Smooth muscle cell (in vitro differentiated cells): ENCODE measurements around the gene TYSND1. TPM values are rescaled to one million over a fixed set of nuclear protein-coding genes. Genes with fewer than 3 reads are reported as not detected.

Experiments used
- DNase-seq: peaks from one replicate; lab custom pipeline; 2025; ENCODE audit not compliant: unreplicated experiment; lab: John Stamatoyannopoulos, UW
- H2AFZ ChIP-seq: fragments of 200-600 bp; sonication (generic); 2 replicates; pipeline ENCODE4 v1.6.0; 2016; ENCODE audit warnings: antibody characterized with exemption, low read depth, mild to moderate bottlenecking
- H3F3A ChIP-seq: fragments of 200-600 bp; sonication (generic); 2 replicates; pipeline ENCODE4 v1.6.0; 2017; ENCODE audit warnings: antibody characterized with exemption, low read depth
- H3K27ac ChIP-seq: fragments of 200-600 bp; sonication (generic); 2 replicates; pipeline ENCODE4 v1.5.1; 2016; ENCODE audit warnings: low read depth, mild to moderate bottlenecking
- H3K27me3 ChIP-seq: fragments of 200-600 bp; sonication (generic); 2 replicates; pipeline ENCODE4 v1.6.1; 2016; ENCODE audit warnings: low read depth, mild to moderate bottlenecking
- H3K36me3 ChIP-seq: fragments of 200-600 bp; sonication (generic); 2 replicates; pipeline ENCODE4 v1.5.1; 2016; ENCODE audit warnings: low read depth
- H3K4me1 ChIP-seq: fragments of 200-600 bp; sonication (generic); 2 replicates; pipeline ENCODE4 v1.5.1; 2016; ENCODE audit warnings: low read depth
- H3K4me2 ChIP-seq: fragments of 200-600 bp; sonication (generic); 2 replicates; pipeline ENCODE4 v1.6.0; 2016; ENCODE audit warnings: mild to moderate bottlenecking
- H3K4me3 ChIP-seq: fragments of 200-600 bp; sonication (generic); 2 replicates; pipeline ENCODE4 v1.5.1; 2016; ENCODE audit warnings: mild to moderate bottlenecking
- H3K79me2 ChIP-seq: fragments of 200-600 bp; sonication (generic); 2 replicates; pipeline ENCODE4 v1.6.0; 2016; ENCODE audit warnings: low read depth, mild to moderate bottlenecking
- H3K9ac ChIP-seq: fragments of 200-600 bp; sonication (generic); 2 replicates; pipeline ENCODE4 v1.6.0; 2016; ENCODE audit warnings: low read depth
- H3K9me3 ChIP-seq: fragments of 200-600 bp; sonication (generic); replicated peaks from 2 replicates; pipeline ENCODE4 v1.5.1; 2016; ENCODE audit warnings: low read depth
- H4K20me1 ChIP-seq: fragments of 200-600 bp; sonication (generic); 2 replicates; pipeline ENCODE4 v1.6.0; 2016; ENCODE audit warnings: low read depth
- WGBS: methylation state at CpG from one replicate; pipeline ENCODE4 v1.1.7; 2016; ENCODE audit warnings: low lambda C conversion rate; 5-methylcytosine and 5-hydroxymethylcytosine counted together
- polyA plus RNA-seq: library from polyadenylated mRNA; unstranded; fragments of >200 nt; fragmentation: Nextera tagmentation; extraction: Ambion mirVana; gene quantifications from 2 replicates; pipeline ENCODE4 v1.2.1, GENCODE V29; 2016
- total RNA-seq: library from RNA; depleted of rRNA; stranded (reverse); fragments of >200 nt; gene quantifications from 2 replicates; pipeline ENCODE4 v1.2.3, GENCODE V29; 2014
- TF ChIP-seq, protein P1 (sequence below): fragments of 200-600 bp; sonication (generic); IDR thresholded peaks from 2 replicates; pipeline ENCODE4 v1.5.1; 2017; ENCODE audit warnings: borderline replicate concordance, mild to moderate bottlenecking, antibody characterized with exemption; ENCODE audit not compliant: insufficient read depth, poor library complexity, severe bottlenecking

TYSND1 gene
- total and polyA plus RNA-seq, 2 experiments from 2014 or later, result 4.5 to 4.9 TPM

DNA sequence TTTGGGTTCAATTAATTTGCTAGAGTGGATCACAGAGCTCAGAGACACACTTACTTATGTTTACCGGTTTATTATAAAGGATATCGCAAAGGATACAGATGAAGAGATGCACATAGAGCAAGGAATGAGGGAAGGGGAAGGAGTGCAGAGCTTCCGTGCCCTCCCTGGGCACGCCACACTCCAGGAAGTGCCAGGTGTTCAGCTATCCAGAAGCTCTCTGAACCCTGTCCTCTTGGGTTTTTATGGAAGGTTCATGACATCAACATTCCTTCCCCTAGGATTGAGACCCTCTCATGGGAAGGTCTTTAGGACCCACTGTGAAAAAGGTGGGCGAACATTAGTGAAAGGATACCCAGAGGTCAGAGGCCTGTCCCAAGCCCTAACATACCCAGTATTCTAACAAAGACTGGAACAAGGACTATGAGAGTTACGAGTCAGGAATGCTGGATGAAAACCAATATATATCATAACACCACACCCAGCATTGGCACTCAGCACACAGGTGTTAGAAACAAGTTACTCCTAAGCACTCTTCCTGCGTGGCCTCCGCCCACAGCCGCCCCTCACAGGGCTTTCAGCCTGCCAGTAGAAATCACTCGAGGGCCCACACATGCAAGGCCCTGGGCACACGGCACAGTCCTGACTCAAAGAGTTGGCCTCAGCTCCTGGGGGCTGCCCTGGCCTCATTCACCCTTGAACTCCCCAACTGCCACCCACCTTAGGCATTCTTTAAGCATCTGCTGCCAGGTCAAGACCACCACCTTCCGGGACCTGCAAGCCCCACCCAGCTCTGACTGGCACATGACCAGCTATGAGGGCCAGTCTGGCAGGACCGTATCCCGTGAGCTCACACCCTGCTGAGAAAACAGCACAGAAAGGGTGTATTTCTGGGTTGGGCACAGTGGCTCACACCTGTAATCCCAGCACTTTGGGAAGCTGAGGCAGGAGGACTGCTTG is 8.3 kb downstream of the TYSND1 start:
- H2AFZ ChIP-seq, result no peak overlapping the region
- 98% methylated on average over 14 of the region's 14 CpGs for WGBS
- TF ChIP-seq, protein P1, sequence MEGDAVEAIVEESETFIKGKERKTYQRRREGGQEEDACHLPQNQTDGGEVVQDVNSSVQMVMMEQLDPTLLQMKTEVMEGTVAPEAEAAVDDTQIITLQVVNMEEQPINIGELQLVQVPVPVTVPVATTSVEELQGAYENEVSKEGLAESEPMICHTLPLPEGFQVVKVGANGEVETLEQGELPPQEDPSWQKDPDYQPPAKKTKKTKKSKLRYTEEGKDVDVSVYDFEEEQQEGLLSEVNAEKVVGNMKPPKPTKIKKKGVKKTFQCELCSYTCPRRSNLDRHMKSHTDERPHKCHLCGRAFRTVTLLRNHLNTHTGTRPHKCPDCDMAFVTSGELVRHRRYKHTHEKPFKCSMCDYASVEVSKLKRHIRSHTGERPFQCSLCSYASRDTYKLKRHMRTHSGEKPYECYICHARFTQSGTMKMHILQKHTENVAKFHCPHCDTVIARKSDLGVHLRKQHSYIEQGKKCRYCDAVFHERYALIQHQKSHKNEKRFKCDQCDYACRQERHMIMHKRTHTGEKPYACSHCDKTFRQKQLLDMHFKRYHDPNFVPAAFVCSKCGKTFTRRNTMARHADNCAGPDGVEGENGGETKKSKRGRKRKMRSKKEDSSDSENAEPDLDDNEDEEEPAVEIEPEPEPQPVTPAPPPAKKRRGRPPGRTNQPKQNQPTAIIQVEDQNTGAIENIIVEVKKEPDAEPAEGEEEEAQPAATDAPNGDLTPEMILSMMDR, result no peak

GRCh38 chr10:70137135-70137534 is 9.4 kb downstream of the TYSND1 start:
- no peaks in the 10 kb centered on the region for H3K36me3 ChIP-seq
- H3F3A ChIP-seq, result no peaks in the 10 kb centered on the region
- H3K4me2 ChIP-seq, result no peak overlapping the region
- no peak overlapping the region for H3K27ac ChIP-seq
- H3K9ac ChIP-seq, result no peak overlapping the region
- TF ChIP-seq, protein P1, result no peak
- DNase-seq, result no peak
- H2AFZ ChIP-seq, result no peak overlapping the region
- H3K4me3 ChIP-seq, result no peak overlapping the region
- no peaks in the 10 kb centered on the region for H3K79me2 ChIP-seq
- H3K4me1 ChIP-seq, result peaks cover 2% of the 10 kb centered on the region
- 97% methylated on average over 9 of the region's 9 CpGs for WGBS
- H4K20me1 ChIP-seq, result peaks cover 15% of the 10 kb centered on the region
- no peaks in the 10 kb centered on the region for H3K9me3 ChIP-seq
- no peaks in the 10 kb centered on the region for H3K27me3 ChIP-seq

More for the DNA sequence above, 8.3 kb downstream of the TYSND1 start:
- DNase-seq, result no peak
- no peaks in the 10 kb centered on the region for H3K4me1 ChIP-seq
- H3K4me3 ChIP-seq, result no peak overlapping the region
- no peak overlapping the region for H3K9ac ChIP-seq
- no peaks in the 10 kb centered on the region for H3K79me2 ChIP-seq
- H3K27ac ChIP-seq, result no peak overlapping the region
- H3K9me3 ChIP-seq, result no peaks in the 10 kb centered on the region
- peaks cover 21% of the 10 kb centered on the region for H4K20me1 ChIP-seq
- H3K36me3 ChIP-seq, result no peaks in the 10 kb centered on the region
- no peak overlapping the region for H3K4me2 ChIP-seq
- no peaks in the 10 kb centered on the region for H3F3A ChIP-seq
- H3K27me3 ChIP-seq, result no peaks in the 10 kb centered on the region

- peaks cover 3% of the 10 kb centered on the region for H4K20me1 ChIP-seq
- H3K9me3 ChIP-seq, result no peaks in the 10 kb centered on the region
- H3K79me2 ChIP-seq, result no peaks in the 10 kb centered on the region
- H3K27ac ChIP-seq, result no peak overlapping the region
- no peak overlapping the region for H3K4me2 ChIP-seq
- H2AFZ ChIP-seq, result no peak overlapping the region
- H3F3A ChIP-seq, result no peaks in the 10 kb centered on the region
- H3K27me3 ChIP-seq, result no peaks in the 10 kb centered on the region
- no peak for DNase-seq
- 84% methylated on average over 7 of the region's 7 CpGs for WGBS
- no peak overlapping the region for H3K4me3 ChIP-seq
- peaks cover 3% of the 10 kb centered on the region for H3K4me1 ChIP-seq
- no peaks in the 10 kb centered on the region for H3K36me3 ChIP-seq
- no peak overlapping the region for H3K9ac ChIP-seq
- TF ChIP-seq, protein P1, result no peak
Observed at GRCh38 chr10:70135684-70136083, 10.8 kb downstream of the TYSND1 start.

- no peaks in the 10 kb centered on the region for H3K9me3 ChIP-seq
- H2AFZ ChIP-seq, result no peak overlapping the region
- H3K27ac ChIP-seq, result no peak overlapping the region
- H3K27me3 ChIP-seq, result no peaks in the 10 kb centered on the region
- H3K9ac ChIP-seq, result no peak overlapping the region
- H3F3A ChIP-seq, result no peaks in the 10 kb centered on the region
- H3K4me3 ChIP-seq, result no peak overlapping the region
- H4K20me1 ChIP-seq, result no peaks in the 10 kb centered on the region
- no peaks in the 10 kb centered on the region for H3K36me3 ChIP-seq
- H3K4me1 ChIP-seq, result peaks cover 3% of the 10 kb centered on the region
- DNase-seq, result no peak
- TF ChIP-seq, protein P1, result no peak
- WGBS, result 87% methylated on average over 3 of the region's 3 CpGs
- H3K4me2 ChIP-seq, result no peak overlapping the region
- H3K79me2 ChIP-seq, result no peaks in the 10 kb centered on the region
Observed at GRCh38 chr10:70135046-70135445, 11.5 kb downstream of the TYSND1 start.
